Uterus (tissue), 4 donors: ENCODE measurements around the gene CD93. TPM values are rescaled to one million over a fixed set of nuclear protein-coding genes. Genes with fewer than 3 reads are reported as not detected.

Source experiments
- DNase-seq, 2 donors: peaks; one replicate each; pipeline ENCODE4 v3.0.0-alpha.2; 2019 to 2020
- H3K27ac ChIP-seq, 2 donors: fragments of 200-600 bp; sonication (generic); 1 replicate in 1 of 2; 2 replicates in 1 of 2; pipeline ENCODE4 v1.5.1; 2016 to 2018
- H3K27me3 ChIP-seq, 2 donors: fragments of 200-600 bp; sonication (generic); one replicate each; pipeline ENCODE4 v1.5.1; 2018 to 2019; ENCODE audit warnings: control low read depth in 1 of 2
- H3K36me3 ChIP-seq, 2 donors: fragments of 200-600 bp; sonication (generic); one replicate each; pipeline ENCODE4 v1.5.1; 2019; ENCODE audit warnings: control low read depth in 1 of 2
- H3K4me1 ChIP-seq, 2 donors: fragments of 200-600 bp; sonication (generic); one replicate each; pipeline ENCODE4 v1.5.1; 2018 to 2019; ENCODE audit warnings: control low read depth in 1 of 2
- H3K4me3 ChIP-seq, 2 donors: fragments of 200-600 bp; sonication (generic); 1 replicate in 1 of 2; 2 replicates in 1 of 2; pipeline ENCODE4 v1.5.1; 2018 to 2019; ENCODE audit warnings: mild to moderate bottlenecking in 1 of 2
- H3K9me3 ChIP-seq, 2 donors: fragments of 200-600 bp; sonication (generic); one replicate each; pipeline ENCODE4 v1.5.1; 2019; ENCODE audit warnings: control low read depth in 1 of 2
- CTCF ChIP-seq, 4 experiments: fragments of 200-600 bp in 2 of 4; fragments of 450-650 bp in 2 of 4; sonication (generic) in 2 of 4; IDR thresholded peaks; one replicate each; pipeline ENCODE4 v1.5.1; 2016 to 2019; ENCODE audit warnings: antibody characterized with exemption in 4 of 4, mild to moderate bottlenecking in 2 of 4, moderate library complexity in 1 of 4
- POLR2A ChIP-seq, 2 donors: fragments of 450-650 bp; IDR thresholded peaks; one replicate each; pipeline ENCODE4 v1.6.1; 2016; ENCODE audit warnings: antibody characterized with exemption in 2 of 2, mild to moderate bottlenecking in 1 of 2, moderate library complexity in 1 of 2
- intact Hi-C: fragments of 100-400 bp; cut with DNase I; formaldehyde crosslinking; loops from one replicate; pipeline ENCODE4 v1.15.1; 2023; ENCODE audit warnings: low total_unique reads
- total RNA-seq, 4 donors: library from RNA; depleted of rRNA in 3 of 4; stranded (reverse); fragments of >200 nt in 3 of 4; gene quantifications; one replicate each; pipeline versions ENCODE4 v1.1.0 to v1.2.4, GENCODE V29; 2014 to 2023
- donor health status: DM: yes; HTN: yes; CAD: no.

The CD93 gene
- total RNA-seq, 4 donors from 2014 or later, result 49.1 to 100 (median 76.4) TPM

- Histone ChIP-seq H3K9me3 (no peaks in the 10 kb centered on the region), H3K27me3 (no peaks in the 10 kb centered on the region), H3K4me1 (no peaks in the 10 kb centered on the region), H3K27ac (no peak overlapping the region), H3K4me3 (no peak overlapping the region), H3K36me3 (no peaks in the 10 kb centered on the region)
- intact Hi-C loops, result no loop called here
- DNase-seq, result no peak
- TF ChIP-seq CTCF (IDR thresholded peaks at IDR 0.05), result no peak
- TF ChIP-seq POLR2A (IDR thresholded peaks at IDR 0.05), result no peak
Observed at GRCh38 chr20:23116311-23117089, 30.4 kb upstream of the CD93 start.

GRCh38 chr20:23115822-23116221 lies 29.7 kb upstream of the CD93 start:
- no peak overlapping the region for H3K27ac ChIP-seq
- intact Hi-C loops, result no loop called here

GRCh38 chr20:23114448-23115082 lies 28.4 kb upstream of the CD93 start:
- H3K9me3 ChIP-seq, result no peaks in the 10 kb centered on the region
- H3K4me3 ChIP-seq, result no peak overlapping the region
- intact Hi-C loops, result no loop called here
- H3K4me1 ChIP-seq, result no peaks in the 10 kb centered on the region
- H3K36me3 ChIP-seq, result no peaks in the 10 kb centered on the region
- no peaks in the 10 kb centered on the region for H3K27me3 ChIP-seq
- no peak for TF ChIP-seq CTCF (IDR thresholded peaks at IDR 0.05)
- no peak for TF ChIP-seq POLR2A (IDR thresholded peaks at IDR 0.05)
- no peak overlapping the region for H3K27ac ChIP-seq
- no peak for DNase-seq

More at GRCh38 chr20:23115822-23116221, 29.7 kb upstream of the CD93 start:
- H3K4me3 ChIP-seq, result no peak overlapping the region
- DNase-seq, result no peak
- H3K27me3 ChIP-seq, result no peaks in the 10 kb centered on the region
- H3K9me3 ChIP-seq, result no peaks in the 10 kb centered on the region
- H3K36me3 ChIP-seq, result no peaks in the 10 kb centered on the region
- no peaks in the 10 kb centered on the region for H3K4me1 ChIP-seq
- TF ChIP-seq POLR2A (IDR thresholded peaks at IDR 0.05), result no peak
- no peak for TF ChIP-seq CTCF (IDR thresholded peaks at IDR 0.05)

- Histone ChIP-seq H3K4me1 (no peaks in the 10 kb centered on the region), H3K27ac (no peak overlapping the region), H3K9me3 (no peaks in the 10 kb centered on the region), H3K27me3 (no peaks in the 10 kb centered on the region), H3K36me3 (no peaks in the 10 kb centered on the region), H3K4me3 (no peak overlapping the region)
- intact Hi-C loops, result no loop called here
- DNase-seq, result no peak
- no peak for TF ChIP-seq CTCF (IDR thresholded peaks at IDR 0.05)
- no peak for TF ChIP-seq POLR2A (IDR thresholded peaks at IDR 0.05)
Observed at GRCh38 chr20:23114018-23114417, 27.9 kb upstream of the CD93 start.

- no peak for DNase-seq
- H3K36me3 ChIP-seq, result no peaks in the 10 kb centered on the region
- H3K4me1 ChIP-seq, result no peaks in the 10 kb centered on the region
- intact Hi-C loops, result no loop called here
- TF ChIP-seq CTCF (IDR thresholded peaks at IDR 0.05), result no peak
- no peak for TF ChIP-seq POLR2A (IDR thresholded peaks at IDR 0.05)
- no peaks in the 10 kb centered on the region for H3K9me3 ChIP-seq
- H3K27me3 ChIP-seq, result no peaks in the 10 kb centered on the region
- H3K27ac ChIP-seq, result no peak overlapping the region
- no peak overlapping the region for H3K4me3 ChIP-seq
Observed at GRCh38 chr20:23112595-23112994, 26.5 kb upstream of the CD93 start.
